GM12874 (cell line): Measurements from ENCODE around the gene KMT2A.

Source experiments
- TF ChIP-seq, protein P1 (sequence below): IDR thresholded peaks from 2 replicates; pipeline ENCODE4 v1.5.1; 2011; ENCODE audit warnings: low read depth, mild to moderate bottlenecking, control low read depth, low read length, moderate library complexity; ENCODE audit not compliant: insufficient read depth

KMT2A gene

GRCh38 chr11:118537409-118537980 lies 101.2 kb downstream of the KMT2A start:
- TF ChIP-seq, protein P1, sequence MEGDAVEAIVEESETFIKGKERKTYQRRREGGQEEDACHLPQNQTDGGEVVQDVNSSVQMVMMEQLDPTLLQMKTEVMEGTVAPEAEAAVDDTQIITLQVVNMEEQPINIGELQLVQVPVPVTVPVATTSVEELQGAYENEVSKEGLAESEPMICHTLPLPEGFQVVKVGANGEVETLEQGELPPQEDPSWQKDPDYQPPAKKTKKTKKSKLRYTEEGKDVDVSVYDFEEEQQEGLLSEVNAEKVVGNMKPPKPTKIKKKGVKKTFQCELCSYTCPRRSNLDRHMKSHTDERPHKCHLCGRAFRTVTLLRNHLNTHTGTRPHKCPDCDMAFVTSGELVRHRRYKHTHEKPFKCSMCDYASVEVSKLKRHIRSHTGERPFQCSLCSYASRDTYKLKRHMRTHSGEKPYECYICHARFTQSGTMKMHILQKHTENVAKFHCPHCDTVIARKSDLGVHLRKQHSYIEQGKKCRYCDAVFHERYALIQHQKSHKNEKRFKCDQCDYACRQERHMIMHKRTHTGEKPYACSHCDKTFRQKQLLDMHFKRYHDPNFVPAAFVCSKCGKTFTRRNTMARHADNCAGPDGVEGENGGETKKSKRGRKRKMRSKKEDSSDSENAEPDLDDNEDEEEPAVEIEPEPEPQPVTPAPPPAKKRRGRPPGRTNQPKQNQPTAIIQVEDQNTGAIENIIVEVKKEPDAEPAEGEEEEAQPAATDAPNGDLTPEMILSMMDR, result no peak

GRCh38 chr11:118544010-118544646 lies 107.8 kb downstream of the KMT2A start:
- TF ChIP-seq, protein P1, result no peak

- TF ChIP-seq, protein P1, result no peak
Measured at GRCh38 chr11:118544647-118545010, 108.3 kb downstream of the KMT2A start.

DNA sequence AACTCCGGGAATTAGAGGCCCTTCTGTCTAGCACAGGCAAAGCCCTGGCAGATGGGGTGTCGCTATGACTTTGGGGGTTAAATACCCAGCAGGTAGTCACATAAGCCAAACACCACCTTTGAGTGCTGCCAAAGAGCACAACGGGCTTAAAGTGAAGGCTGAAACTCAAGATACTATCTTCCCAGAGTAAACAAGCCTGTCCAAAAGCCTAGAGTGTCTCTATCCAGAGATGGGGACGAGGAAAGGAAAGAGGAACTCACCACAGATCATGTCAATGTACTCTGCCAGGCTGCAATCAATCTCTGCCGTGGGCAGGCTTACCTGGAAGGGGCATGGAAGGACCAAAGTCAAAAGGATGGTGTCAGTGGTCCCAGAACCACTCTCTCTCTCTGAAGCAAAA lies 109.2 kb downstream of the KMT2A start:
- TF ChIP-seq, protein P1, result no peak

- TF ChIP-seq, protein P1, result no peak
Measured at GRCh38 chr11:118547132-118547531, 110.8 kb downstream of the KMT2A start.

DNA sequence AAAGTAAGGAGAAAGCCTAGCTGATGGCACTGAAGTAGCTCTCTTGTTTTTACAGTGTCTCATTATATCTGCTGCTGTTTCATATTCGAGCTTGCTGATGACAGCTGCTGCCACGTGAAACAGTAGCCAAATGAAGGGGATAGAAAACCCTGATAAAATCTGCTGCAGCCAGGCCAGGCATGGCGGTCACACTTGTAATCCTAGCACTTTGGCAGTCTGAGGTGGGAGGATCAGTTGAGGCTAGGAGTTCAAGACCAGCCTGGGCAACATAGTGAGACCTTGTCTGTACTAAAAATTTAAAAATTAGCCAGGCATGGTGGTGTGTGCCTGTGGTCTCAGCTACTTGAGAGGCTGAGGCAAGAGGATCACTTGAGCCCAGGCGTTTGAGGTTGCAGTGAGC lies 116.0 kb downstream of the KMT2A start:
- TF ChIP-seq, protein P1, result no peak

- TF ChIP-seq, protein P1, result no peak
Measured at GRCh38 chr11:118560806-118561205, 124.5 kb downstream of the KMT2A start.
